GM23248 (cell line): ENCODE measurements around the gene NTSR2. TPM values are rescaled to one million over a fixed set of nuclear protein-coding genes. Genes with fewer than 3 reads are reported as not detected.

Experiments used
- DNase-seq: peaks from one replicate; pipeline ENCODE4 v3.0.0-alpha.2; 2015
- H2AFZ ChIP-seq: fragments of 200-600 bp; sonication (generic); 2 replicates; pipeline ENCODE4 v1.6.1; 2016; ENCODE audit warnings: antibody characterized with exemption
- H3F3A ChIP-seq: fragments of 200-600 bp; sonication (generic); 2 replicates; pipeline ENCODE4 v1.6.1; 2016; ENCODE audit warnings: mild to moderate bottlenecking, antibody characterized with exemption, mixed run types; ENCODE audit not compliant: insufficient read depth
- H3K27ac ChIP-seq: fragments of 200-600 bp; sonication (generic); 2 replicates; pipeline ENCODE4 v1.5.1; 2016; ENCODE audit warnings: mild to moderate bottlenecking
- H3K27me3 ChIP-seq: fragments of 200-600 bp; sonication (generic); replicated peaks from 2 replicates; pipeline ENCODE4 v1.6.1; 2016; ENCODE audit warnings: mild to moderate bottlenecking; ENCODE audit not compliant: insufficient read depth
- H3K36me3 ChIP-seq: fragments of 200-600 bp; sonication (generic); 2 replicates; pipeline ENCODE4 v1.6.1; 2016; ENCODE audit warnings: low read depth, mild to moderate bottlenecking
- H3K4me1 ChIP-seq: fragments of 200-600 bp; sonication (generic); 2 replicates; pipeline ENCODE4 v1.6.1; 2016; ENCODE audit warnings: mild to moderate bottlenecking; ENCODE audit not compliant: insufficient read depth
- H3K4me2 ChIP-seq: fragments of 200-600 bp; sonication (generic); one replicate; pipeline ENCODE4 v1.6.1; 2016; ENCODE audit warnings: mild to moderate bottlenecking; ENCODE audit not compliant: unreplicated experiment
- H3K4me3 ChIP-seq: fragments of 200-600 bp; sonication (generic); 2 replicates; pipeline ENCODE4 v1.5.1; 2016; ENCODE audit warnings: mild to moderate bottlenecking
- H3K79me2 ChIP-seq: fragments of 200-600 bp; sonication (generic); 2 replicates; pipeline ENCODE4 v1.6.1; 2016; ENCODE audit warnings: mild to moderate bottlenecking; ENCODE audit not compliant: insufficient read depth
- H3K9ac ChIP-seq: fragments of 200-600 bp; sonication (generic); 2 replicates; pipeline ENCODE4 v1.6.1; 2016; ENCODE audit warnings: mild to moderate bottlenecking
- H3K9me2 ChIP-seq: fragments of 200-600 bp; sonication (generic); 2 replicates; pipeline ENCODE4 v1.6.1; 2016; ENCODE audit warnings: mixed run types, mild to moderate bottlenecking, moderate library complexity; ENCODE audit not compliant: insufficient read depth
- H3K9me3 ChIP-seq: fragments of 200-600 bp; sonication (generic); one replicate; pipeline ENCODE4 v1.6.1; 2017; ENCODE audit warnings: low read depth
- H4K20me1 ChIP-seq: fragments of 200-600 bp; sonication (generic); 2 replicates; pipeline ENCODE4 v1.6.0; 2016; ENCODE audit not compliant: insufficient read depth
- EZH2 ChIP-seq: fragments of 200-600 bp; sonication (generic); IDR thresholded peaks from 2 replicates; pipeline ENCODE4 v1.6.1; 2018; ENCODE audit warnings: antibody characterized with exemption, mild to moderate bottlenecking; ENCODE audit not compliant: insufficient read depth, poor library complexity, severe bottlenecking
- EZH2phosphoT487 ChIP-seq: fragments of 200-600 bp; sonication (generic); IDR thresholded peaks from 2 replicates; pipeline ENCODE4 v1.6.1; 2018; ENCODE audit warnings: antibody characterized with exemption, moderate library complexity, mild to moderate bottlenecking, low read depth; ENCODE audit not compliant: insufficient read depth
- whole genome bisulfite sequencing, 2 experiments: methylation state at CpG; one replicate each; pipeline ENCODE4 v1.1.6; 2015 to 2017; ENCODE audit warnings: low lambda C conversion rate in 2 of 2, low coverage in 1 of 2; ENCODE audit errors: missing lambda C conversion rate in 2 of 2; 5-methylcytosine and 5-hydroxymethylcytosine counted together
- in situ Hi-C: fragments of 300-500 bp; cut with MboI; formaldehyde crosslinking; loops from 2 replicates; pipeline ENCODE4 v1.15.0; 2020
- polyA plus RNA-seq: library from polyadenylated mRNA; unstranded; fragments of >200 nt; fragmentation: Nextera tagmentation; extraction: Ambion mirVana; gene quantifications from 2 replicates; pipeline ENCODE4 v1.2.1, GENCODE V29; 2016
- total RNA-seq: library from RNA; depleted of rRNA; stranded (reverse); fragments of >200 nt; shearing (Covaris generic); gene quantifications from 2 replicates; pipeline ENCODE4 v1.2.3, GENCODE V29; 2014

The NTSR2 gene
- total and polyA plus RNA-seq, 2 experiments from 2014 or later, result not detected

- in situ Hi-C loops, result no loop called here
- no peak overlapping the region for H3K9ac ChIP-seq
- no peak overlapping the region for H3K27ac ChIP-seq
- no peak overlapping the region for H3K4me2 ChIP-seq
- H4K20me1 ChIP-seq, result no peaks in the 10 kb centered on the region
- no peaks in the 10 kb centered on the region for H3K9me2 ChIP-seq
- no peaks in the 10 kb centered on the region for H3F3A ChIP-seq
- peaks cover 32% of the 10 kb centered on the region for H3K27me3 ChIP-seq
- H3K36me3 ChIP-seq, result no peaks in the 10 kb centered on the region
- no peak for TF ChIP-seq EZH2phosphoT487
- TF ChIP-seq EZH2, result no peak
- no peak overlapping the region for H3K4me3 ChIP-seq
- no peak overlapping the region for H2AFZ ChIP-seq
- no peaks in the 10 kb centered on the region for H3K9me3 ChIP-seq
- H3K4me1 ChIP-seq, result no peaks in the 10 kb centered on the region
- no peak for DNase-seq
- 26 to 41% methylated on average over 1 of the region's 1 CpG for WGBS, 2 experiments
- no peaks in the 10 kb centered on the region for H3K79me2 ChIP-seq
Observed at GRCh38 chr2:11656252-11656651, 13.7 kb downstream of the NTSR2 start.

GRCh38 chr2:11655495-11655894 is 14.5 kb downstream of the NTSR2 start:
- peaks cover 31% of the 10 kb centered on the region for H3K27me3 ChIP-seq
- H3K9ac ChIP-seq, result no peak overlapping the region
- in situ Hi-C loops, result no loop called here
- H3K9me2 ChIP-seq, result no peaks in the 10 kb centered on the region
- no peaks in the 10 kb centered on the region for H4K20me1 ChIP-seq
- no peaks in the 10 kb centered on the region for H3F3A ChIP-seq
- no peaks in the 10 kb centered on the region for H3K79me2 ChIP-seq
- TF ChIP-seq EZH2phosphoT487, result no peak
- TF ChIP-seq EZH2, result no peak
- H2AFZ ChIP-seq, result no peak overlapping the region
- no peak overlapping the region for H3K4me2 ChIP-seq
- no peaks in the 10 kb centered on the region for H3K4me1 ChIP-seq
- no peak overlapping the region for H3K27ac ChIP-seq
- no peak for DNase-seq
- WGBS, 2 experiments, result 26 to 41% methylated on average over 4 of the region's 4 CpGs
- no peak overlapping the region for H3K4me3 ChIP-seq
- H3K9me3 ChIP-seq, result no peaks in the 10 kb centered on the region
- no peaks in the 10 kb centered on the region for H3K36me3 ChIP-seq

GRCh38 chr2:11652553-11652952 is 17.4 kb downstream of the NTSR2 start:
- peak; percentile 10 for DNase-seq
- H3K4me2 ChIP-seq, result no peak overlapping the region
- TF ChIP-seq EZH2phosphoT487, result no peak
- no peak for TF ChIP-seq EZH2

GRCh38 chr2:11651856-11652548 is 18.0 kb downstream of the NTSR2 start:
- in situ Hi-C loops, result no loop called here
- H3K27ac ChIP-seq, result no peak overlapping the region
- H3K4me2 ChIP-seq, result no peak overlapping the region
- H3K4me3 ChIP-seq, result no peak overlapping the region
- peaks cover 50% of the 10 kb centered on the region for H3K27me3 ChIP-seq
- TF ChIP-seq EZH2phosphoT487, result no peak
- TF ChIP-seq EZH2, result no peak
- H3F3A ChIP-seq, result no peaks in the 10 kb centered on the region
- no peaks in the 10 kb centered on the region for H3K4me1 ChIP-seq
- no peaks in the 10 kb centered on the region for H3K79me2 ChIP-seq
- H4K20me1 ChIP-seq, result no peaks in the 10 kb centered on the region
- no peak overlapping the region for H2AFZ ChIP-seq
- 45 to 47% methylated on average over 5 of the region's 5 CpGs for WGBS, 2 experiments
- H3K9me2 ChIP-seq, result no peaks in the 10 kb centered on the region
- H3K9ac ChIP-seq, result no peak overlapping the region
- no peaks in the 10 kb centered on the region for H3K36me3 ChIP-seq
- no peaks in the 10 kb centered on the region for H3K9me3 ChIP-seq
- peak; percentile 6 for DNase-seq

More at GRCh38 chr2:11652553-11652952, 17.4 kb downstream of the NTSR2 start:
- H3K27ac ChIP-seq, result no peak overlapping the region
- no peaks in the 10 kb centered on the region for H3K9me3 ChIP-seq
- no peaks in the 10 kb centered on the region for H3K79me2 ChIP-seq
- no peaks in the 10 kb centered on the region for H3K36me3 ChIP-seq
- WGBS, 2 experiments, result 2 to 4% methylated on average over 3 of the region's 3 CpGs
- H3F3A ChIP-seq, result no peaks in the 10 kb centered on the region
- in situ Hi-C loops, result no loop called here
- peaks cover 46% of the 10 kb centered on the region for H3K27me3 ChIP-seq
- no peak overlapping the region for H3K4me3 ChIP-seq
- no peaks in the 10 kb centered on the region for H3K4me1 ChIP-seq
- H3K9me2 ChIP-seq, result no peaks in the 10 kb centered on the region
- no peaks in the 10 kb centered on the region for H4K20me1 ChIP-seq
- no peak overlapping the region for H2AFZ ChIP-seq
- H3K9ac ChIP-seq, result no peak overlapping the region
